Cardiac muscle cell (in vitro differentiated cells and primary cell): Measurements from ENCODE around the gene RGS2. TPM values are rescaled to one million over a fixed set of nuclear protein-coding genes. Genes with fewer than 3 reads are reported as not detected.

Experiments
- DNase-seq, 2 donors: peaks; one replicate each; pipeline versions ENCODE4 v3.0.0 to v3.0.0-alpha.2; 2010 to 2017; ENCODE audit warnings: low read depth in 1 of 2, low spot score in 1 of 2
- H3K27ac ChIP-seq: fragments of 200-600 bp; sonication (generic); 2 replicates; pipeline ENCODE4 v1.5.1; 2016
- H3K27me3 ChIP-seq: fragments of 200-600 bp; sonication (generic); 2 replicates; pipeline ENCODE4 v1.6.0; 2016; ENCODE audit warnings: control low read depth
- H3K36me3 ChIP-seq: fragments of 200-600 bp; sonication (generic); 2 replicates; pipeline ENCODE4 v1.5.1; 2016; ENCODE audit warnings: control low read depth
- H3K4me1 ChIP-seq: fragments of 200-600 bp; sonication (generic); 2 replicates; pipeline ENCODE4 v1.8.1; 2017; ENCODE audit warnings: low read depth, mild to moderate bottlenecking, mixed run types
- H3K4me3 ChIP-seq: fragments of 200-600 bp; sonication (generic); 2 replicates; pipeline ENCODE4 v1.5.1; 2016; ENCODE audit warnings: mild to moderate bottlenecking
- H3K9me3 ChIP-seq: fragments of 200-600 bp; sonication (generic); 2 replicates; pipeline ENCODE4 v1.5.1; 2017; ENCODE audit warnings: low read depth, mild to moderate bottlenecking, control low read depth
- polyA plus RNA-seq: library from polyadenylated mRNA; unstranded; fragments of >200 nt; fragmentation: Nextera tagmentation; extraction: Ambion mirVana; gene quantifications from 2 replicates; pipeline ENCODE4 v1.2.1, GENCODE V29; 2016
- total RNA-seq: library from RNA; depleted of rRNA; stranded (reverse); fragments of >200 nt; gene quantifications from 2 replicates; pipeline ENCODE4 v1.2.3, GENCODE V29; 2016
- TF ChIP-seq, protein P1 (sequence below): IDR thresholded peaks from 2 replicates; pipeline ENCODE4 v1.5.1; 2012; ENCODE audit warnings: low read depth, mild to moderate bottlenecking, low read length

The RGS2 gene
- total and polyA plus RNA-seq, 2 experiments from 2014 or later, result 15.6 to 28.2 TPM

DNA sequence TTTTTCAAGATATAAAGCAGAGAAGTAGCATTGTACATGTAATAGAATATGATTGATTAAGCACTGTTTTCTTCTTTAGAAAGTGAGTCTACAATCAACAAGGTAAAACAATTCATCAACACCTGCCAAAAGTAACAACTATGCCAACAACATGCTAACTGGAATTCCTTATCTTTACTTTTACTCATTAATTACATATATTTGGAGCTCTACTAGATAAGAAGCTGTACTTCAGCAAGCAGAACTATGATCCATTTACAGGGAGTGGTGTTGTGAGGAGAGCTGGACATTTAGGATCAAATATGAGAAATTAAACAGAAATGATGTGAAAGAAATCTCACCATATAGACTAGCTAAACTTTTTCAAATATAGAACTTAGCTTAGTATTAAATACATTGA, 51.0 kb downstream of the RGS2 start:
- no peaks in the 10 kb centered on the region for H3K27me3 ChIP-seq
- H3K27ac ChIP-seq, result no peak overlapping the region
- H3K4me1 ChIP-seq, result no peaks in the 10 kb centered on the region
- H3K4me3 ChIP-seq, result no peak overlapping the region
- H3K9me3 ChIP-seq, result no peaks in the 10 kb centered on the region
- no peaks in the 10 kb centered on the region for H3K36me3 ChIP-seq
- DNase-seq, result no peak
- TF ChIP-seq, protein P1, sequence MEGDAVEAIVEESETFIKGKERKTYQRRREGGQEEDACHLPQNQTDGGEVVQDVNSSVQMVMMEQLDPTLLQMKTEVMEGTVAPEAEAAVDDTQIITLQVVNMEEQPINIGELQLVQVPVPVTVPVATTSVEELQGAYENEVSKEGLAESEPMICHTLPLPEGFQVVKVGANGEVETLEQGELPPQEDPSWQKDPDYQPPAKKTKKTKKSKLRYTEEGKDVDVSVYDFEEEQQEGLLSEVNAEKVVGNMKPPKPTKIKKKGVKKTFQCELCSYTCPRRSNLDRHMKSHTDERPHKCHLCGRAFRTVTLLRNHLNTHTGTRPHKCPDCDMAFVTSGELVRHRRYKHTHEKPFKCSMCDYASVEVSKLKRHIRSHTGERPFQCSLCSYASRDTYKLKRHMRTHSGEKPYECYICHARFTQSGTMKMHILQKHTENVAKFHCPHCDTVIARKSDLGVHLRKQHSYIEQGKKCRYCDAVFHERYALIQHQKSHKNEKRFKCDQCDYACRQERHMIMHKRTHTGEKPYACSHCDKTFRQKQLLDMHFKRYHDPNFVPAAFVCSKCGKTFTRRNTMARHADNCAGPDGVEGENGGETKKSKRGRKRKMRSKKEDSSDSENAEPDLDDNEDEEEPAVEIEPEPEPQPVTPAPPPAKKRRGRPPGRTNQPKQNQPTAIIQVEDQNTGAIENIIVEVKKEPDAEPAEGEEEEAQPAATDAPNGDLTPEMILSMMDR, result no peak

DNA sequence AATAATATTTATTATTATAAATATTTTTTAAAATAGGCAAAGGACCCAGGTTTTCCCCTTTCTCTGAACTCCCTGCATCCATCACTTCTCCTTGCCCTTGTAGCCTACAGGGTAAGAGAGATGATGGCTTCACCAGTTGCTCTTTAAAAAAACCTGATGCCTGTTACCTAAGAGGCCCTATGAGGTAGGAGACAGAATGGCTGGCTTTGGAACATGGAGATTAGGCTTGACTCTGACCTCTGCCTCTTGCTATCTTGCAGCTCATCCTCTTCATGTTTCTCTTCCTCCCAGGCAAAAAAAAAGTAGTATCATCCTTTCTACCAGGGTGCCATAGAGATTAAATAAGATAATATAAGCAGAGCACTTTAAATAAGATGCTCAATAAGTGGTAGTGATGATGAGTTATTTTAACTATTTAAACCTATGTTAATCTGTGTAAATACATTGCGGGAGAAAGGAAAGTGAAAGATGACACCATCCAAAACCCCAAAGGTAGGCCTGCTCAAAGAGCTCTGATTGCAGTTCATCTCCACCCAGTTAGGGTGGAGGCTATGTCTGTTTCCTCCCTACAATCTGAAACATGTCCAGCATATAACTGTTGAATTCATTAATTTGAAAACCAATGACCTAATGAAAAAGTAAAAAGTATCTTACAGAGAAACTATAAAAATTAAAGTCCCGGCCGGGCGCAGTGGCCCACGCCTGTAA, 51.8 kb downstream of the RGS2 start:
- H3K27ac ChIP-seq, result no peak overlapping the region
- no peaks in the 10 kb centered on the region for H3K27me3 ChIP-seq
- H3K4me3 ChIP-seq, result no peak overlapping the region
- no peaks in the 10 kb centered on the region for H3K9me3 ChIP-seq
- TF ChIP-seq, protein P1, result no peak
- H3K4me1 ChIP-seq, result no peaks in the 10 kb centered on the region
- DNase-seq, result no peak
- no peaks in the 10 kb centered on the region for H3K36me3 ChIP-seq

DNA sequence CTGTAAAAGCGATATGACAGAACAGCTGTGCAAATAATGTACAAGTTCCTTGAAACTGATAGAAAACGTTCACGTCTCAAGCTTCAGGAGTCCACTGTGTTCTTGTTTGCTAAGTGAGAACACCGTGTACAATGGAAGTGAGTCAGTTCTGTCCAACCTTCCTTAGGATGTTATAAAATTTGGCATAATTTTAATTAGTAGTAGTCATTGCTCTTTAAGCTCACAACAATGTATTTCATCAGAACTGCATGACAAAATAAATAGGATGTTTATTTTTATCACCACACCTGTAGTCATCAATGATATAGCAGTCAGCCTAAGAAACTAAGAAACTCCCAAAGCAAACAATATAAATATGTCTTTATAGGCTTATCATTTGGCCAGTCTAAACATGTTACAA, 53.0 kb downstream of the RGS2 start:
- no peak for DNase-seq
- H3K27me3 ChIP-seq, result no peaks in the 10 kb centered on the region
- H3K36me3 ChIP-seq, result no peaks in the 10 kb centered on the region
- no peaks in the 10 kb centered on the region for H3K4me1 ChIP-seq
- H3K4me3 ChIP-seq, result no peak overlapping the region
- H3K27ac ChIP-seq, result no peak overlapping the region
- TF ChIP-seq, protein P1, result no peak
- no peaks in the 10 kb centered on the region for H3K9me3 ChIP-seq

Other genes starting within 250 kb of the RGS2 start
- gene RGS1, start 233.3 kb upstream of the RGS2 start, total RNA-seq, result not detected in 2 replicates
- gene RGS1, start 233.3 kb upstream of the RGS2 start, polyA plus RNA-seq, result 0.12 TPM in 1 of 2 replicates, not detected in the other
- gene RGS13, start 172.9 kb upstream of the RGS2 start, total RNA-seq, result 1.3 and 1.4 TPM in 2 replicates
- 2.0 and 4.8 TPM in 2 replicates for gene RGS13, start 172.9 kb upstream of the RGS2 start, polyA plus RNA-seq